ENCODE results near the gene PLXNA2.

PLXNA2 gene

GRCh38 chr1:208068407-208068806 is 175.8 kb downstream of the PLXNA2 start:
- no peaks in the 10 kb centered on the region for H3K9me3 ChIP-seq (ENCODE audit: low read length)
- no peaks in the 10 kb centered on the region for H3K27me3 ChIP-seq (ENCODE audit: insufficient read depth, low read length)
- H3K4me1 ChIP-seq (ENCODE audit: insufficient read depth, low read length): peaks cover 39% of the 10 kb centered on the region
- no peak overlapping the region for H2AFZ ChIP-seq (ENCODE audit: low read depth, low read length)
- no peak overlapping the region for H3K4me3 ChIP-seq (ENCODE audit: low read length)
- H3K36me3 ChIP-seq (ENCODE audit: insufficient read depth, low read length): no peaks in the 10 kb centered on the region

- Histone ChIP-seq H3K4me3 (ENCODE audit: low read length) (no peak overlapping the region), H3K9me3 (ENCODE audit: low read length) (no peaks in the 10 kb centered on the region), H3K36me3 (ENCODE audit: insufficient read depth, low read length) (no peaks in the 10 kb centered on the region), H3K4me1 (ENCODE audit: insufficient read depth, low read length) (peaks cover 36% of the 10 kb centered on the region), H3K27me3 (ENCODE audit: insufficient read depth, low read length) (no peaks in the 10 kb centered on the region), H2AFZ (ENCODE audit: low read depth, low read length) (no peak overlapping the region)
These were observed 177.6 kb downstream of the PLXNA2 start for GRCh38 chr1:208066583-208066982.

GRCh38 chr1:208065862-208066261 is 178.3 kb downstream of the PLXNA2 start:
- no peaks in the 10 kb centered on the region for H3K27me3 ChIP-seq (ENCODE audit: insufficient read depth, low read length)
- no peaks in the 10 kb centered on the region for H3K36me3 ChIP-seq (ENCODE audit: insufficient read depth, low read length)
- H3K9me3 ChIP-seq (ENCODE audit: low read length): no peaks in the 10 kb centered on the region
- H3K4me3 ChIP-seq (ENCODE audit: low read length): no peak overlapping the region
- no peak overlapping the region for H2AFZ ChIP-seq (ENCODE audit: low read depth, low read length)
- H3K4me1 ChIP-seq (ENCODE audit: insufficient read depth, low read length): peaks cover 30% of the 10 kb centered on the region

- H2AFZ ChIP-seq (ENCODE audit: low read depth, low read length): no peak overlapping the region
- H3K9me3 ChIP-seq (ENCODE audit: low read length): no peaks in the 10 kb centered on the region
- H3K4me1 ChIP-seq (ENCODE audit: insufficient read depth, low read length): peaks cover 13% of the 10 kb centered on the region
- H3K27me3 ChIP-seq (ENCODE audit: insufficient read depth, low read length): no peaks in the 10 kb centered on the region
- no peaks in the 10 kb centered on the region for H3K36me3 ChIP-seq (ENCODE audit: insufficient read depth, low read length)
- H3K4me3 ChIP-seq (ENCODE audit: low read length): no peak overlapping the region
These were observed 182.6 kb downstream of the PLXNA2 start for GRCh38 chr1:208061632-208062031.

- no peak overlapping the region for H2AFZ ChIP-seq (ENCODE audit: low read depth, low read length)
- no peaks in the 10 kb centered on the region for H3K36me3 ChIP-seq (ENCODE audit: insufficient read depth, low read length)
- no peaks in the 10 kb centered on the region for H3K27me3 ChIP-seq (ENCODE audit: insufficient read depth, low read length)
- H3K4me1 ChIP-seq (ENCODE audit: insufficient read depth, low read length): peaks cover 13% of the 10 kb centered on the region
- no peak overlapping the region for H3K4me3 ChIP-seq (ENCODE audit: low read length)
- H3K9me3 ChIP-seq (ENCODE audit: low read length): no peaks in the 10 kb centered on the region
These were observed 183.1 kb downstream of the PLXNA2 start for GRCh38 chr1:208061118-208061517.

- Histone ChIP-seq H3K9me3 (ENCODE audit: low read length) (no peaks in the 10 kb centered on the region), H3K36me3 (ENCODE audit: insufficient read depth, low read length) (no peaks in the 10 kb centered on the region), H2AFZ (ENCODE audit: low read depth, low read length) (no peak overlapping the region), H3K27me3 (ENCODE audit: insufficient read depth, low read length) (no peaks in the 10 kb centered on the region), H3K4me3 (ENCODE audit: low read length) (no peak overlapping the region), H3K4me1 (ENCODE audit: insufficient read depth, low read length) (peaks cover 13% of the 10 kb centered on the region)
These were observed 183.8 kb downstream of the PLXNA2 start for GRCh38 chr1:208060215-208060869.

GRCh38 chr1:208059409-208060001 is 184.7 kb downstream of the PLXNA2 start:
- no peaks in the 10 kb centered on the region for H3K36me3 ChIP-seq (ENCODE audit: insufficient read depth, low read length)
- H3K27me3 ChIP-seq (ENCODE audit: insufficient read depth, low read length): no peaks in the 10 kb centered on the region
- H3K4me1 ChIP-seq (ENCODE audit: insufficient read depth, low read length): peaks cover 13% of the 10 kb centered on the region
- H3K4me3 ChIP-seq (ENCODE audit: low read length): no peak overlapping the region
- H3K9me3 ChIP-seq (ENCODE audit: low read length): no peaks in the 10 kb centered on the region
- H2AFZ ChIP-seq (ENCODE audit: low read depth, low read length): no peak overlapping the region

- Histone ChIP-seq H3K4me3 (ENCODE audit: low read length) (no peak overlapping the region), H3K36me3 (ENCODE audit: insufficient read depth, low read length) (no peaks in the 10 kb centered on the region), H3K9me3 (ENCODE audit: low read length) (no peaks in the 10 kb centered on the region), H3K4me1 (ENCODE audit: insufficient read depth, low read length) (peaks cover 13% of the 10 kb centered on the region), H2AFZ (ENCODE audit: low read depth, low read length) (no peak overlapping the region), H3K27me3 (ENCODE audit: insufficient read depth, low read length) (no peaks in the 10 kb centered on the region)
These were observed 185.4 kb downstream of the PLXNA2 start for GRCh38 chr1:208058756-208059155.

- Histone ChIP-seq H3K27me3 (ENCODE audit: insufficient read depth, low read length) (no peaks in the 10 kb centered on the region), H3K4me1 (ENCODE audit: insufficient read depth, low read length) (peaks cover 13% of the 10 kb centered on the region), H3K36me3 (ENCODE audit: insufficient read depth, low read length) (no peaks in the 10 kb centered on the region), H3K9me3 (ENCODE audit: low read length) (no peaks in the 10 kb centered on the region), H3K4me3 (ENCODE audit: low read length) (no peak overlapping the region), H2AFZ (ENCODE audit: low read depth, low read length) (no peak overlapping the region)
These were observed 185.9 kb downstream of the PLXNA2 start for GRCh38 chr1:208058267-208058666.

GRCh38 chr1:208057056-208057455 is 187.1 kb downstream of the PLXNA2 start:
- H3K36me3 ChIP-seq (ENCODE audit: insufficient read depth, low read length): peaks cover 8% of the 10 kb centered on the region

GRCh38 chr1:208055535-208055934 is 188.6 kb downstream of the PLXNA2 start:
- no peaks in the 10 kb centered on the region for H3K27me3 ChIP-seq (ENCODE audit: insufficient read depth, low read length)
- H3K4me1 ChIP-seq (ENCODE audit: insufficient read depth, low read length): peaks cover 13% of the 10 kb centered on the region
- H2AFZ ChIP-seq (ENCODE audit: low read depth, low read length): no peak overlapping the region
- no peak overlapping the region for H3K4me3 ChIP-seq (ENCODE audit: low read length)
- H3K9me3 ChIP-seq (ENCODE audit: low read length): no peaks in the 10 kb centered on the region
- peaks cover 10% of the 10 kb centered on the region for H3K36me3 ChIP-seq (ENCODE audit: insufficient read depth, low read length)

More at GRCh38 chr1:208057056-208057455, 187.1 kb downstream of the PLXNA2 start:
- Histone ChIP-seq H3K9me3 (ENCODE audit: low read length) (no peaks in the 10 kb centered on the region), H3K4me1 (ENCODE audit: insufficient read depth, low read length) (peaks cover 13% of the 10 kb centered on the region), H2AFZ (ENCODE audit: low read depth, low read length) (no peak overlapping the region), H3K4me3 (ENCODE audit: low read length) (no peak overlapping the region), H3K27me3 (ENCODE audit: insufficient read depth, low read length) (no peaks in the 10 kb centered on the region)

GRCh38 chr1:208054911-208055379 is 189.2 kb downstream of the PLXNA2 start:
- Histone ChIP-seq H3K27me3 (ENCODE audit: insufficient read depth, low read length) (no peaks in the 10 kb centered on the region), H2AFZ (ENCODE audit: low read depth, low read length) (no peak overlapping the region), H3K4me3 (ENCODE audit: low read length) (no peak overlapping the region), H3K4me1 (ENCODE audit: insufficient read depth, low read length) (peaks cover 10% of the 10 kb centered on the region), H3K36me3 (ENCODE audit: insufficient read depth, low read length) (peaks cover 10% of the 10 kb centered on the region), H3K9me3 (ENCODE audit: low read length) (no peaks in the 10 kb centered on the region)

- H3K36me3 ChIP-seq (ENCODE audit: insufficient read depth, low read length): peaks cover 10% of the 10 kb centered on the region
- no peak overlapping the region for H2AFZ ChIP-seq (ENCODE audit: low read depth, low read length)
- H3K27me3 ChIP-seq (ENCODE audit: insufficient read depth, low read length): no peaks in the 10 kb centered on the region
These were observed 189.7 kb downstream of the PLXNA2 start for GRCh38 chr1:208054485-208054884.

More at GRCh38 chr1:208054485-208054884, 189.7 kb downstream of the PLXNA2 start:
- Histone ChIP-seq H3K9me3 (ENCODE audit: low read length) (no peaks in the 10 kb centered on the region), H3K4me1 (ENCODE audit: insufficient read depth, low read length) (peaks cover 7% of the 10 kb centered on the region), H3K4me3 (ENCODE audit: low read length) (no peak overlapping the region)

Measured in neuron (in vitro differentiated cells).